ENCODE data around the gene SENP3.

DNA sequence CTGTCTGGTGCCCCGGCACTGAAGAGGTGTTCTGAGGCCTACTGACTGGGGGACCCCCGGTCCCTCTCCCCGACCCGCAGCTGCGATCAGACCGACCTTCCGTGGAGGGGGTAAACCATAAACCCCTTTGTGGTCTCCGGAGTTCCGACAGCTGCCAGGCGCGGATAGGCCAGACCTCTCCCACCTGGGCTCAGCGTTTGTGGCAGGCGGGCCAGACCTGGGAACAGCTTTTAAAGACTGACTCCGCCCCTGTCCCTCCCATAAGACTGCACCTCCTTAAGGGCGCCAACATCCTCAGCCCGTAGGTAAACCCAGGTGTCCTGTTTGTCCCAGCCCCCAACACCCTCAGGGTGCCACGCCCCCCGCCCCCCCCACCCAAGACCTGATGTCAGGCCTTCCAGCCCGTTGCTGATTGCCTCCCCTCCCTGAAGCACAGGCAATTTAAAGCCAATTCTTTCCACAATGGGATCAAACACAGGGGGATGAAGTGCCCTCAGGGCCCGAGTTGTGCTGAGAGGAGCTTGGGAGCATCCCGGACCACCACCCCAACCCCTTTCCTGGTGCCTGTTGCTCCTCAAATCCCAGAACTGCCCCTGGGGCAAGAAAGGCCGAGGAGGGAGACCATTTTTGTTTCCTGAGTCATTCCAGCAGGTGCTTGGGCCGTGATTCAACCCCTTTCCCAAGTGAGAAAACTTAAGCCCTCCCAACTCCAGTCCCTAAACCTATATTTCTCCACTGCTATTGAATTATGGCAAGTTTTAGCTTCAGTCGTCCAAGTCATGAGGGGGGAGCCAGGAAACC is 28.4 kb downstream of the SENP3 start, which contains the start of gene SOX15:
- TF ChIP-seq, protein P1, sequence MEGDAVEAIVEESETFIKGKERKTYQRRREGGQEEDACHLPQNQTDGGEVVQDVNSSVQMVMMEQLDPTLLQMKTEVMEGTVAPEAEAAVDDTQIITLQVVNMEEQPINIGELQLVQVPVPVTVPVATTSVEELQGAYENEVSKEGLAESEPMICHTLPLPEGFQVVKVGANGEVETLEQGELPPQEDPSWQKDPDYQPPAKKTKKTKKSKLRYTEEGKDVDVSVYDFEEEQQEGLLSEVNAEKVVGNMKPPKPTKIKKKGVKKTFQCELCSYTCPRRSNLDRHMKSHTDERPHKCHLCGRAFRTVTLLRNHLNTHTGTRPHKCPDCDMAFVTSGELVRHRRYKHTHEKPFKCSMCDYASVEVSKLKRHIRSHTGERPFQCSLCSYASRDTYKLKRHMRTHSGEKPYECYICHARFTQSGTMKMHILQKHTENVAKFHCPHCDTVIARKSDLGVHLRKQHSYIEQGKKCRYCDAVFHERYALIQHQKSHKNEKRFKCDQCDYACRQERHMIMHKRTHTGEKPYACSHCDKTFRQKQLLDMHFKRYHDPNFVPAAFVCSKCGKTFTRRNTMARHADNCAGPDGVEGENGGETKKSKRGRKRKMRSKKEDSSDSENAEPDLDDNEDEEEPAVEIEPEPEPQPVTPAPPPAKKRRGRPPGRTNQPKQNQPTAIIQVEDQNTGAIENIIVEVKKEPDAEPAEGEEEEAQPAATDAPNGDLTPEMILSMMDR (tag by site-specific recombination; IDR thresholded peaks at IDR 0.05), result no peak
- no peak for TF ChIP-seq ZNF529 (tag by site-specific recombination; IDR thresholded peaks at IDR 0.05; ENCODE audit: insufficient replicate concordance)
- no peak for TF ChIP-seq ZNF157 (tag by site-specific recombination; IDR thresholded peaks at IDR 0.05)
- TF ChIP-seq ZNF610 (tag by site-specific recombination; IDR thresholded peaks at IDR 0.05; ENCODE audit: borderline replicate concordance), result no peak
- no peak for TF ChIP-seq ZNF791 (tag by site-specific recombination; IDR thresholded peaks at IDR 0.05)
- TF ChIP-seq ZNF175 (tag by site-specific recombination; IDR thresholded peaks at IDR 0.05), result no peak
- TF ChIP-seq ZNF548 (tag by site-specific recombination; IDR thresholded peaks at IDR 0.05), result no peak
- no peak for TF ChIP-seq ZNF571 (tag by site-specific recombination; IDR thresholded peaks at IDR 0.05)
- TF ChIP-seq TRIM28 (IDR thresholded peaks at IDR 0.05; ENCODE audit: borderline replicate concordance, low read length), result no peak
- TF ChIP-seq, protein P2, sequence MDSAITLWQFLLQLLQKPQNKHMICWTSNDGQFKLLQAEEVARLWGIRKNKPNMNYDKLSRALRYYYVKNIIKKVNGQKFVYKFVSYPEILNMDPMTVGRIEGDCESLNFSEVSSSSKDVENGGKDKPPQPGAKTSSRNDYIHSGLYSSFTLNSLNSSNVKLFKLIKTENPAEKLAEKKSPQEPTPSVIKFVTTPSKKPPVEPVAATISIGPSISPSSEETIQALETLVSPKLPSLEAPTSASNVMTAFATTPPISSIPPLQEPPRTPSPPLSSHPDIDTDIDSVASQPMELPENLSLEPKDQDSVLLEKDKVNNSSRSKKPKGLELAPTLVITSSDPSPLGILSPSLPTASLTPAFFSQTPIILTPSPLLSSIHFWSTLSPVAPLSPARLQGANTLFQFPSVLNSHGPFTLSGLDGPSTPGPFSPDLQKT (IDR thresholded peaks at IDR 0.05; ENCODE audit: borderline replicate concordance, low read depth, low read length), result no peak
- TF ChIP-seq ZBTB7A (tag by site-specific recombination; IDR thresholded peaks at IDR 0.05; ENCODE audit: low read depth), result no peak
- TF ChIP-seq ZSCAN30 (tag by site-specific recombination; IDR thresholded peaks at IDR 0.05), result no peak
- TF ChIP-seq SP7 (tag by site-specific recombination; IDR thresholded peaks at IDR 0.05), result no peak
- TF ChIP-seq, protein P3, sequence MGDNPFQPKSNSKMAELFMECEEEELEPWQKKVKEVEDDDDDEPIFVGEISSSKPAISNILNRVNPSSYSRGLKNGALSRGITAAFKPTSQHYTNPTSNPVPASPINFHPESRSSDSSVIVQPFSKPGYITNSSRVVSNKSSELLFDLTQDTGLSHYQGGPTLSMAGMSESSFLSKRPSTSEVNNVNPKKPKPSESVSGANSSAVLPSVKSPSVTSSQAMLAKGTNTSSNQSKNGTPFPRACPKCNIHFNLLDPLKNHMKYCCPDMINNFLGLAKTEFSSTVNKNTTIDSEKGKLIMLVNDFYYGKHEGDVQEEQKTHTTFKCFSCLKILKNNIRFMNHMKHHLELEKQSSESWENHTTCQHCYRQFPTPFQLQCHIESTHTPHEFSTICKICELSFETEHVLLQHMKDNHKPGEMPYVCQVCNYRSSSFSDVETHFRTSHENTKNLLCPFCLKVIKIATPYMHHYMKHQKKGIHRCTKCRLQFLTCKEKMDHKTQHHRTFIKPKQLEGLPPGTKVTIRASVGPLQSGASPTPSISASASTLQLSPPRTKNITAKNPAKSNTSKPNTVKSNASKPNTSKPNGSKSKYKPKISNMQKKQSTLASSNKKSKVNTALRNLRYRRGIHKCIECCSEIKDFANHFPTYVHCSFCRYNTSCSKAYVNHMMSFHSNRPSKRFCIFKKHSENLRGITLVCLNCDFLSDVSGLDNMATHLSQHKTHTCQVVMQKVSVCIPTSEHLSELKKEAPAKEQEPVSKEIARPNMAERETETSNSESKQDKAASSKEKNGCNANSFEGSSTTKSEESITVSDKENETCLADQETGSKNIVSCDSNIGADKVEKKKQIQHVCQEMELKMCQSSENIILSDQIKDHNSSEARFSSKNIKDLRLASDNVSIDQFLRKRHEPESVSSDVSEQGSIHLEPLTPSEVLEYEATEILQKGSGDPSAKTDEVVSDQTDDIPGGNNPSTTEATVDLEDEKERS (tag by site-specific recombination; IDR thresholded peaks at IDR 0.05), result no peak

All from HEK293 (cell line).